Endodermal cell (in vitro differentiated cells): ENCODE results near the gene DYRK3. TPM values are rescaled to one million over a fixed set of nuclear protein-coding genes. Genes with fewer than 3 reads are reported as not detected.

Experiments used
- DNase-seq: peaks from one replicate; pipeline ENCODE4 v3.0.0-alpha.2; 2017
- H3K27ac ChIP-seq: 2 replicates; pipeline ENCODE4 v1.5.1; 2013; ENCODE audit warnings: mild to moderate bottlenecking, low read depth, low read length, moderate library complexity
- H3K27me3 ChIP-seq: 2 replicates; pipeline ENCODE4 v1.6.1; 2013; ENCODE audit warnings: mild to moderate bottlenecking, low read length, moderate library complexity; ENCODE audit not compliant: insufficient read depth, control insufficient read depth, poor library complexity, severe bottlenecking
- H3K36me3 ChIP-seq: 2 replicates; pipeline ENCODE4 v1.7.0; 2013; ENCODE audit warnings: mild to moderate bottlenecking, low read length, moderate library complexity; ENCODE audit not compliant: control insufficient read depth, insufficient read depth
- H3K4me1 ChIP-seq: one replicate; pipeline ENCODE4 v1.7.0; 2013; ENCODE audit warnings: low read length; ENCODE audit not compliant: control insufficient read depth, insufficient read depth
- H3K4me3 ChIP-seq: 2 replicates; pipeline ENCODE4 v1.5.1; 2013; ENCODE audit warnings: mild to moderate bottlenecking, low read length, moderate library complexity
- H3K9ac ChIP-seq: 2 replicates; pipeline ENCODE4 v1.6.1; 2013; ENCODE audit warnings: mild to moderate bottlenecking, low read length, moderate library complexity; ENCODE audit not compliant: poor library complexity, severe bottlenecking; ENCODE audit errors: extremely low read depth
- H3K9me3 ChIP-seq: 2 replicates; pipeline ENCODE4 v1.6.1; 2013; ENCODE audit warnings: mild to moderate bottlenecking, low read length, moderate library complexity; ENCODE audit not compliant: control insufficient read depth
- H3K27ac Mint-ChIP-seq: 2 replicates; pipeline ENCODE4 v1.8.0; 2020; ENCODE audit warnings: mixed read lengths
- H3K27me3 Mint-ChIP-seq: 2 replicates; pipeline ENCODE4 v1.8.0; 2021; ENCODE audit warnings: mild to moderate bottlenecking, mixed read lengths; ENCODE audit not compliant: insufficient read depth
- H3K36me3 Mint-ChIP-seq: 2 replicates; pipeline ENCODE4 v1.8.0; 2020; ENCODE audit warnings: low read depth, mixed read lengths
- H3K4me1 Mint-ChIP-seq: 2 replicates; pipeline ENCODE4 v1.8.0; 2020; ENCODE audit warnings: mixed read lengths
- H3K4me3 Mint-ChIP-seq: 2 replicates; pipeline ENCODE4 v1.8.0; 2020; ENCODE audit warnings: mild to moderate bottlenecking, moderate library complexity, mixed read lengths
- H3K9me3 Mint-ChIP-seq: 2 replicates; pipeline ENCODE4 v1.8.0; 2020; ENCODE audit warnings: mild to moderate bottlenecking, mixed read lengths
- WGBS, 2 experiments: methylation state at CpG; one replicate each; pipeline versions ENCODE4 v1.1.5 to v1.1.7; 2013; ENCODE audit warnings: missing lambda C conversion rate in 2 of 2, mixed read lengths in 1 of 2; ENCODE audit not compliant: insufficient coverage in 1 of 2, insufficient read length in 1 of 2; 5-methylcytosine and 5-hydroxymethylcytosine counted together
- total RNA-seq, 2 donors: library from RNA; stranded (reverse); fragmentation: NEBNext Ultra II Directional in 1 of 2; extraction: Animal tissue kit (Norgen Biotek cat#: 25700) in 1 of 2; gene quantifications; 2 replicates in 1 of 2; 3 replicates in 1 of 2; pipeline ENCODE4 v1.2.1, GENCODE V29; 2021
- TF ChIP-seq, protein P1 (sequence below): fragments of 200-600 bp; sonication (generic); conservative IDR thresholded peaks from 2 replicates; pipeline ENCODE4 v1.5.0; 2021; ENCODE audit warnings: antibody characterized with exemption, mild to moderate bottlenecking

Gene DYRK3
- total RNA-seq, 2 donors from 2014 or later, result 9.0 to 13.5 TPM

GRCh38 chr1:206658264-206658980 is 23.1 kb downstream of the DYRK3 start:
- TF ChIP-seq, protein P1, sequence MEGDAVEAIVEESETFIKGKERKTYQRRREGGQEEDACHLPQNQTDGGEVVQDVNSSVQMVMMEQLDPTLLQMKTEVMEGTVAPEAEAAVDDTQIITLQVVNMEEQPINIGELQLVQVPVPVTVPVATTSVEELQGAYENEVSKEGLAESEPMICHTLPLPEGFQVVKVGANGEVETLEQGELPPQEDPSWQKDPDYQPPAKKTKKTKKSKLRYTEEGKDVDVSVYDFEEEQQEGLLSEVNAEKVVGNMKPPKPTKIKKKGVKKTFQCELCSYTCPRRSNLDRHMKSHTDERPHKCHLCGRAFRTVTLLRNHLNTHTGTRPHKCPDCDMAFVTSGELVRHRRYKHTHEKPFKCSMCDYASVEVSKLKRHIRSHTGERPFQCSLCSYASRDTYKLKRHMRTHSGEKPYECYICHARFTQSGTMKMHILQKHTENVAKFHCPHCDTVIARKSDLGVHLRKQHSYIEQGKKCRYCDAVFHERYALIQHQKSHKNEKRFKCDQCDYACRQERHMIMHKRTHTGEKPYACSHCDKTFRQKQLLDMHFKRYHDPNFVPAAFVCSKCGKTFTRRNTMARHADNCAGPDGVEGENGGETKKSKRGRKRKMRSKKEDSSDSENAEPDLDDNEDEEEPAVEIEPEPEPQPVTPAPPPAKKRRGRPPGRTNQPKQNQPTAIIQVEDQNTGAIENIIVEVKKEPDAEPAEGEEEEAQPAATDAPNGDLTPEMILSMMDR, result peak; percentile 98
- H3K27ac ChIP-seq, result no peak overlapping the region
- peak; percentile 92 for DNase-seq
- peak overlapping the region; percentile 35 for H3K4me3 Mint-ChIP-seq
- H3K9me3 Mint-ChIP-seq, result no peaks in the 10 kb centered on the region
- H3K9me3 ChIP-seq, result no peaks in the 10 kb centered on the region
- no peak overlapping the region for H3K9ac ChIP-seq
- peaks cover 46% of the 10 kb centered on the region for H3K27me3 Mint-ChIP-seq
- H3K4me1 Mint-ChIP-seq, result peaks cover 11% of the 10 kb centered on the region
- H3K4me3 ChIP-seq, result no peak overlapping the region
- no peak overlapping the region for H3K27ac Mint-ChIP-seq
- WGBS, 2 experiments, result 23 to 39% methylated on average over 11 to 22 of the region's 22 CpGs
- no peaks in the 10 kb centered on the region for H3K4me1 ChIP-seq
- peaks cover 25% of the 10 kb centered on the region for H3K27me3 ChIP-seq
- H3K36me3 ChIP-seq, result no peaks in the 10 kb centered on the region
- no peaks in the 10 kb centered on the region for H3K36me3 Mint-ChIP-seq

GRCh38 chr1:206658981-206659273 is 23.6 kb downstream of the DYRK3 start:
- WGBS, 2 experiments, result 68 to 70% methylated on average over 3 to 7 of the region's 7 CpGs
- Mint-ChIP-seq H3K36me3 (no peaks in the 10 kb centered on the region), H3K27ac (no peak overlapping the region), H3K4me3 (peak overlapping the region; percentile 35), H3K4me1 (peaks cover 11% of the 10 kb centered on the region), H3K27me3 (peaks cover 51% of the 10 kb centered on the region), H3K9me3 (no peaks in the 10 kb centered on the region)
- H3K36me3 ChIP-seq, result no peaks in the 10 kb centered on the region
- H3K4me1 ChIP-seq, result no peaks in the 10 kb centered on the region
- H3K9me3 ChIP-seq, result no peaks in the 10 kb centered on the region
- H3K27me3 ChIP-seq, result peaks cover 30% of the 10 kb centered on the region
- no peak overlapping the region for H3K9ac ChIP-seq
- H3K4me3 ChIP-seq, result no peak overlapping the region
- H3K27ac ChIP-seq, result no peak overlapping the region
- DNase-seq, result no peak
- TF ChIP-seq, protein P1, result no peak

DNA sequence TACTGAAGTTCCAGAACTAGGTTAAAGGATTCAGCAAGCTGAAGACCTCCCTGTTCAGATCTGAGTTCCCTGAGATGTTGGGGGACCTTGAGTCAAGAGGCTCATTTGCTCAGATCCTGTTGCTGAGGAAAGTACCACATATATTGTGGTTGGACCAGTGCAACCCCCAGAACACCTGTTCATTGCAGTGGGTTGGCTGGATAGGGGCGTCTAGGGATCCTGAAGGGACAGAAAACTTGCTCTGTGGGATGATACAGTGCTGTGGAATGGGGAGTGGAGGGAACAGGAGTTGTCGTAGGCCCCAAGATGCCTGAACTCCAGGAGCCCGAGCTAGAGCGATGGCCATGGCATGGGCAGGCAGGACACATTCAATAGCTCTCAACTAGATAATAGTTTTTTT is 24.8 kb downstream of the DYRK3 start:
- Histone ChIP-seq H3K4me3 (no peak overlapping the region), H3K36me3 (no peaks in the 10 kb centered on the region), H3K27me3 (peaks cover 32% of the 10 kb centered on the region), H3K9me3 (no peaks in the 10 kb centered on the region), H3K27ac (no peak overlapping the region), H3K9ac (no peak overlapping the region), H3K4me1 (no peaks in the 10 kb centered on the region)
- H3K36me3 Mint-ChIP-seq, result no peaks in the 10 kb centered on the region
- H3K9me3 Mint-ChIP-seq, result no peaks in the 10 kb centered on the region
- peaks cover 11% of the 10 kb centered on the region for H3K4me1 Mint-ChIP-seq
- no peak overlapping the region for H3K27ac Mint-ChIP-seq
- peaks cover 54% of the 10 kb centered on the region for H3K27me3 Mint-ChIP-seq
- no peak overlapping the region for H3K4me3 Mint-ChIP-seq
- DNase-seq, result no peak
- WGBS, 2 experiments, result 90 to 93% methylated on average over 4 of the region's 4 CpGs
- TF ChIP-seq, protein P1, result no peak
